Measurements from ENCODE around the gene CPNE6.
A peak's percentile ranks its signal among the peaks of the same experiment; 100 is the strongest.
"Not testable (repeated sequence)": the region's sequence is repeated elsewhere in the genome, so short reads cannot be mapped to it uniquely, and the experiment has no call there.

Gene CPNE6

DNA sequence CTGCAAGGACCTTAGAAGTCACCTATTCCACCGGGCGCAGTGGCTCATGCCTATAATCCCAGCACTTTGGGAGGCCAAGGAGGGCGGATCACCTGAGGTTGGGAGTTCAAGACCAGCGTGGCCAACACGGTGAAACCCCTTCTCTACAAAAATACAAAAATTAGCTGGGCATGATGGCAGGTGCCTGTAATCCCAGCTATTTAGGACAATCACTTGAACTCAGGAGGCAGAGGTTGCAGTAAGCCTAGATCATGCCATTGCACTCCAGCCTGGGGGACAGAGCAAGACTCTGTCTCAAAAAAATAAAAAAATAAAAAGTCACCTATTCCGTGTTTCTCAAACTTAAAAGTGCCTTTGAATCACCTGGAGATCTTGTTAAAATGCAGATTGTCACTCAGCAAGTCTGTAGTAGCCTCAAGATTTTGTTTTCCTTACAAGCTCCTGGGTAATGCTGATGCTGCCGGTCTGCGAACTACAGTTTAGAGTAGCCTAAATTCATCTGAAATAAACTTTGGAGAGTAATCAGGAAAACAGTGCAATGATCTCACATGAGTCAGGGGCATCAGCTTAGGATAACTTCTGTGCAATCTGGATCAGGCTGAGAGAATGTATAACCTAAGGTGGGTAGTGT lies 34.4 kb downstream of the CPNE6 start:
- DNase-seq (ENCODE audit: low read depth) = not testable (repeated sequence)

DNA sequence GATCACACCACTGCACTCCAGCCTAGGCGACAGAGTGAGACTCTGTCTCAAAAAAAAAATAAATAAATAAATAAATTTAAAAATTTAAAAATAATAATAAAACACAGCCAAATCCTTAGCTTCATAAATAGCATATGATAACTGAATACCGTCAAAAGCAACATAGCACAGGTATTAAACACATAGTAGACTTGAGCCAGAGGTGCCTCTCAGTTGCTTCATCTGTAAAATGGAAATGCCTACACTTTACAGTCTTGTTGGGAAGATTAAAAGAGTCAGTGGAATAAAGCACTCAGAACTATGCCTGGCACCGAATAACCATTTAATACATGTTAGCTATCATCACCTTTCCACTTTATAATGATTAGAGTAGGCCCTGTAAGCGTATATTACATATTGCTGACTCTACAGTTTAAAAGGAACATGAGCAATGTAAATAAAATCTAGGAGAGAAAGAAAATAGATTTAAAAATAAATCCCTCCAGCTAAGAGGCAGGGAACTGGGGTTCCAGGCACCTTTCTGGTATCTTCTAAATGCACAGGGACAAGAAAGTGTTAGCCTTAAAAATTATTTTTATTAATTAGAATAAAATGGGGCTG lies 35.4 kb downstream of the CPNE6 start:
- no peak for DNase-seq (ENCODE audit: low read depth)

DNA sequence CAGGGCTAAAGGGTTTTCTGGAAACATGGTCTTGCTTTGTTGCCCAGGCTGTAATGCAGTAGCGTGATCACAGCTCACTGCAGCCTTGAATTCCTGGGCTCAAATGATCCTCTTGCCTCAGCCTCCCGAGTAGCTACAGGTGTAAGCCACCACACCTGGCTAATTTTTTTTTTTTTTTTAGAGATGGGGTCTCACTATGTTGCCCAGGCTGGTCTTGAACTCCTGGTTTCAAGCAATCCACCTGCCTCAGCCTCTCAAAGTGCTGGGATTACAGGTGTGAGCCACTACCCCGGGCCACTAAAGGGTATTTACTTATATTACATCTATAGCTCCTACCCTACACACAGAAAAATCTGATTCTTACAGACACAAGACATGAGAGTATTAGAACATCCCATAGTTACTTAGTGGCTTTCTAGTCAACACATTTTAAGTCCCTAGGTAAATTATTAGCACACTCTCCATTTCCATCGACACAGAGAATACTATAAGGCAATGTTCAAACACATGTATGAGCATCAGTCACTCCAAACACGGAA lies 37.0 kb downstream of the CPNE6 start:
- no peak for DNase-seq (ENCODE audit: low read depth)

DNA sequence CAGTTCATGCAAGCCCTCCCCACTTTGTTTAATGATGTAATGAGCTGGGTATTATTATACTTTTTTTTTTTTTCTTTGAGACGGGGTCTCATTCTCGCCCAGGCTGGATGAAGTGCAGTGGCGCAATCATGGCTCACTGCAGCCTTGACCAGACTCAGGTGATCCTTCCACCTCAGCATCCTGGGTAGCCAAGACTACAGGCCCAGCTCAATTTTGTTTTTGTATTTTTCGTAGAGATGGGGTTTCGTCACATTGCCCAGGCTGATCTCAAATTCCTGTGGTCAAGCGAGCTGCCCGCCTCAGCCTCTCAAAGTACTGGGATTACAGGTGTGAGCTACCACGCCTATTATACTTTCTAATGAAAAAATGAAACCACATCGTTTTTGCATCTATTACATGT lies 38.7 kb downstream of the CPNE6 start:
- no peak for DNase-seq (ENCODE audit: low read depth)

DNA sequence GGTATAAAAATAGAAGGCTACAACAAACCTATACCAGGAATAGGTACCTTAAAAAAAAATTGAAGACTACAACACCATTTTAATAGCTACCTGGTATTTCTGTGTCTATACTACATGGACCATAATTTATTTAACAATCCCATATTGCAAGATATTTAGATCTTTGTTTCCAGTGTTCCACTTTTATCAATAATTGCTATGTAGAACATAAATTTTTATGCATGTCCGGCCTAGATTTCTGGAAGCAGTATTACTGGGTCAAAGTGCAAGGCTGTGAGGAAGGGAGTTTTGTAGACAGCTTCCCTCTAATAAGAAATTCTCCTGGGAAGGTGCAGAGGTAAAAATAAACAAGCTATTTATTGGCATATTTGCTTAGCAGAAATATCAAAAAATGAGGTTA lies 39.2 kb downstream of the CPNE6 start:
- no peak for DNase-seq (ENCODE audit: low read depth)

DNA sequence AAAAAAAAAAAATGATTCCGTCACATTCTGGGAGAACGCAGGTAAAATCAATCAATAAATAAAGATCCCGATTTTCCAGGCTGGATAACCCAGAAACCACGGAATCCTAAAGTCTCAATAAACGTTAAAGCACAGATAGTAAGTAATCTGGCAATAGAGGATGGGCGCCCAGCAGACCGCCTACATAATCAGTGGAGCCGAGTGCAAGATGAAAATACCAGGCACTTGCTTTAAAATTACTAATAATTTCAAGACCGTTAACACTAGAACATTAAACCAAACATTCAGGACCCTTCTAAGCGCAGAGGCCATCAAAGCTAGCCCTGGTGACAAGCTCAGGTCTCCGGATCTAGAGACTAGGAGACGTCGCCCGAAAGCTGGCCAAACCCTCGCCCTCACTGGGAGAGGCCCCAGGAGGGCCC lies 42.0 kb downstream of the CPNE6 start:
- no peak for DNase-seq (ENCODE audit: low read depth)

DNA sequence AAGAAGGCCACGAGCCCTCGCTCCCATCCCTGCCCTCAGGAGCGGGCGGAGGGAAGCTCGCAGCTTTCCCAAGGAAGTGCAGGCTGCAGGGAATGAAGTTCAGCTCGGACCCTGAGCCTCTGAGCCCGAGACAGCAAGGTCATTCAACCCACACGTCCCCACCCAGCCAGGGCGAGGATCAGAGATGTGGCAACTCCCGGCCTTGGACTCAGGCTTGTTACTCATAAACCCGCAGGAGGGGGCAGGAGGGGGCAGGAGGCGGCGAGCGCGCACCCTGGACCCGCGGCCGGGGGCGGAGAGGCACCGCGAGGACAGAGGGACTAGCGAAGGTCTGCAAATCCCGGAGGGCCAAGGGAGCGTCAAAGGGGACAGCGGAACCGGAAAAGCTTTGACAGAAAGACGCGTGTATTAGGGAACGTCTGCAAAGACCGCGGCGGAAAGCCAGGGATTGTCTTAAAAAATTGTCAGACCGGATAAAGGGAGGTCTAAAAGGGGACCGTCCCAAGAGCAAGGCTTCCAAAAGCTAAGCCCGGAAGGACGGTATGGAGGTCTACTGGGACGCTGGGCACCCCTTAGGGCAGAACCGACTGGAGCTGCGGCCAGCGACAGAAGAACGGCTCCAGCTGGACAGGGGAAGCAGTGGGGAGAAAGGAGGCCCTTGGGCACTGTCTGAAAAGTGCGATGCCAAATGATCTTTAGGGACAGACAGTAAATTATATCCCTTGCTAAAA lies 42.6 kb downstream of the CPNE6 start:
- peak; percentile 43 for DNase-seq (ENCODE audit: low read depth)

DNA sequence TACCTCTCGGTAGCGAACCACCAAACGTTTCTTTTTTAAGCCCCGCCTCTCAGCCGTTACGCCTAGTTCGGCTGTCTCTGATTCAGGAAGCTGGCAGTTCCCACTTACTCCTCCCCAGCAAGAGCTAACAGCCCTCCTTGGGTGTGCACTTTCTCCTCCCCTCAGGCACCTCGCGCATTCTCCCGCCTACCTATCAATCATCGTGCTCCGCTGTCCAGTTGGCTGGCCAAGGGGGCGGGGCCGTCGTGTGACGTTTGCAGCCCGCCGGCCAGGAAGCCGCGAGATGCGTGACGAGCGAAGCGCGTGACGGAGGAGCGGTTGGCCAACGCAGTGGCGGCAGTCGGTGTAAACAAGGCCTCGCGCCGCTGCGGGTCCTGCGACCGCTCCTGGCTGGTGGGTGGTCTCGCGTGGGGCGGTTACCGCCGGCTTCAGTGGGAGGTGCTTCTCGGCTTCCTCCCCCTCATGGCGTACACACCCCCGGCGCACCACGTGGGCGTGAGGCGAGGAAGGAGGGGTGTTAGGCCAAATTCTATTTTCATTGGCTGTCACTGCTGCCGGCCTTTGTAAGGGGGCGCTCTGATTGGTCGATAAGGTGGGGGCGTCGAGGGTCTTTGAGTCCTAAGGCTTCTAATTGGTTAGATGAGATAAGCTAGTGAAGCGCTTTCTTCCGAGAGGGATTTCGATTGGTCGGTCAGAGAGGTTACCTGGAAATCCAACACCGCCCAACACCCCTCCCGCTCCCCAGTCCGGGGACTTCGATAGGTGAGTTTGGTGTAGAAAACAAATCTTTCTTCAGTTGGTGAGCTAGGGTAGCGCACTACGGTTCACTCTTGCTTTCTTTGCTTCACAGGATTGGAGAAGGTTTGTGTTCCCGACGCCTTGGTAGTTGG lies 43.4 kb downstream of the CPNE6 start, which contains the start of the genes DCAF11 and NRL:
DCAF11 (plus strand) TSS at position 246 of the 890 bp plus-strand sequence. CDS start 818 bp downstream, outside the sequence.
NRL (minus strand) TSS at position 418 of the 890 bp plus-strand sequence. CDS start 32,101 bp downstream, outside the sequence.
- DNase-seq (ENCODE audit: low read depth) = peak; percentile 88

DNA sequence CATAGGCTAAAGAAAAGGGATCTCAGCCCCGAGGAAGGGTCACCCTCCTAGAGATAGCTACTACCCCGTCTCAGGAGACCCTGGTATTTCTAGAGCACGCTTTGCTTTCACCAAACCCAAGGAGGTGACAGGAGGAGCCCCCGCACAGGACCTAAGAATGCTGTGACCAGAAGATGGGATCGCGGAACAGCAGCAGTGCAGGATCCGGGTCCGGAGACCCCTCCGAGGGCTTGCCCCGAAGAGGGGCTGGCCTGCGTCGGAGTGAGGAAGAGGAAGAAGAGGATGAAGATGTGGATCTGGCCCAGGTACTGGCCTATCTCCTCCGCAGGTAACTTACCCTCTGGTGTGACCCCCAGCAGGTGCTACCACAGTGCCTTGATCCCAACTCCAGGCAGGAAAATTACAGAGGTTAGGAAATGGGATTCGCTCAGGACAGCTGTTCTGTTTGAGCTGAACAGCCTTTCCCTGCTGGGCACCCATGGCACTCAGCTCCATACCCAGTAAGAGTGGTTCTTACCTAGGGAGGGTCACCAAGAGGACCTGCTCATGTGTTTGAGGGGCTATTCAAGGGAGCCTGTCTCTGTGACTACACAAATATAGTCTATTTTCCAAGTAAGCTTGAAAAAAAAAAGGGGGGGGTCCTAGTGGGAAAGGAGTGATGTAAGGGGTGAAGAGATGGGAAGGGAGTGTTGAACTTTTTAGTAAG lies 44.2 kb downstream of the CPNE6 start:
- no peak for DNase-seq (ENCODE audit: low read depth)

DNA sequence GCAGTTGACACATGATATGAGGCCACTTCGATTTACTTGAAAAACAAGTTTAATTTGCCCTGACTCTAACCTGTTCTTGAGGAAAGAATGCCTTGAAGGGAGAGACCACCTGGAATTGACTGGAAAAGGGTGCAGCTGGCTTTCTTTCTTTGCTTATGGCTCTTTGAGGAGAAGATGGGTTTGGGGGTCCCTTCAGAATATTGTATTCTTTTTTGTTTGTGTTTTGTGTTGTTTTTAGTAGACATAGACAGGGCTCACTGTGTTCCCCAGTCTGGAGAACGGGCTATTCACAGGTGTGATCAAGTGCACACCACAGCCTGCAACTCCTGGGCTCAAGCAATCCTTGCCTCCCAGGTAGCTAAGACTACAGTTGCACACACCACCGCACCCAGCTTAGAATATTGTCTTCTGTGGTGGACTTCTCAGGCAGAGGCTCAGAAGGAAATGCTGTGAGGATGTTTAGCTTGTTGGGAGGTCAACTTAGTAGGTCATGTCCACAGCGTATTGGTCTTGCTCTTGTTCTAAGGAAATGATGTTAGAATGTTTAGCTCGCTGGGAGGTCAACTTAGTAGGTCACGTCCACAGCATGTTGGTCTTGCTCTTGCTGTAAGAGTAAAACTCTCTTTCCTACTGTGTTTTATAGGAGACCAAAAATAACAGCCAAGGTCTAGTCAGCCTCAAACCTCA lies 44.9 kb downstream of the CPNE6 start:
- no peak for DNase-seq (ENCODE audit: low read depth)

DNA sequence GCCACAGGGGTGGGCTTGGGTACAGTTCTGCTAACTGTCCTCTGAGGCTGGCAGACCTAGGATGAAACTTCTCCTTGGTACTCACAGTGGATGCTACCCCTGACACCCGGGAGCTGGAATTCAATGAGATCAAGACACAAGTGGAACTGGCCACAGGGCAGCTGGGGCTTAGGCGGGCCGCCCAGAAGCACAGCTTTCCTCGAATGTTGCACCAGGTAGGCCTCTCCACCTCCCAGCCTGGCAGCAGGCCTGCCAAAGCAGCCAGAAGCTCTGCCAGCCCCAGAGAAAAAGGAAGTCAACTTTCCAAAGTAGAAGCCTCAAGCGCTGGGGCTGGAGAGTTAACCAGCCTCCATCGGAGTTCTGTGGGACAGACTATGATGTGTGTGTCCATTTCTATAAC lies 45.8 kb downstream of the CPNE6 start:
- no peak for DNase-seq (ENCODE audit: low read depth)

DNA sequence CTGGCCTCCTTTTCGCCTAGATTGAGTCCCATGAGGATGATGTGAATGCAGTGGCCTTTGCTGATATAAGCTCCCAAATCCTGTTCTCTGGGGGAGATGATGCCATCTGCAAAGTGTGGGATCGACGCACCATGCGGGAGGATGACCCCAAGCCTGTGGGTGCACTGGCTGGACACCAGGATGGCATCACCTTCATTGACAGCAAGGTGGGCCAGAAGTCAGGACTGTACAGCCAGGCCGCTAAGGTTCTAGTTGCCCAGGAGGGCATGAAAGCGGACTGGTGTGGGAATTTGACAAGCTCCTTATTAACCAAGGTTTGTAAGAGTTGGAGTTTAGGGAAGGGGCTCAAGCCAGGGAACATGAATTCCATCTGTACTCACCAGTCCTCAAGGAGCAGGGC lies 48.3 kb downstream of the CPNE6 start:
- DNase-seq (ENCODE audit: low read depth) = no peak

DNA sequence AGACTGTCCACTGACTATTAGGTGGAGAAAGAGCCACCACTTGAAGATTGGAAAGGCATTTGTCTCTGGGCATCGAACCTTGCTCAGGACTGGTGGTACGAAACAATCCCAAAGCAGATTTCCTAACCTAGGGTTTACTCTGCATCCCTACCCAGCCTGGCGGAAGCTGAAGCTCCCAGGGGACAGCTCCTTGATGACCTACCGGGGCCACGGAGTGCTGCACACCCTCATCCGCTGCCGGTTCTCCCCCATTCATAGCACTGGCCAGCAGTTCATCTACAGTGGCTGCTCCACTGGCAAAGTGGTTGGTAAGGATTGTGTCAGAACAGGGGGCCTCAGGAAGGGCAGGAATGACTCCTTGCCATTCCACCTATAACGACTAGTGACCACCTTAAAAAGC lies 49.8 kb downstream of the CPNE6 start:
- no peak for DNase-seq (ENCODE audit: low read depth)

DNA sequence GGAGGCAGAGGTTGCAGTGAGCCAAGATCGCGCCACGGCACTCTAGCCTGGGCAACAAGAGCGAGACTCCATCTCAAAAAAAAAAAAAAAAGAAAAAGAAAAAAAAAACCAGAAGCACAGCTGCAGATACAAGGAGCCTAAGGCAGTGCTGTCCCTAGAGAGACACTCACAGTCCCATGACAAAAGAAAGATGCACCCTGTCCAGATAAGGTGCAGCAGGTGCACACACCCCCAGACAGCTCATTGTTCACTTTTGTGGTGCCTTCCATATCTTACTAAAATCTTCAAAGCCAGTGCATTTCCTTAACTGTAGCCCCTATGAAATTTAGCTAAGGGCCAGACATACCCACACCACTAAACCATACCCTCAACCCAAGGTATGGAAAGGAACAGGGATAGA lies 51.1 kb downstream of the CPNE6 start:
- DNase-seq (ENCODE audit: low read depth) = no peak

DNA sequence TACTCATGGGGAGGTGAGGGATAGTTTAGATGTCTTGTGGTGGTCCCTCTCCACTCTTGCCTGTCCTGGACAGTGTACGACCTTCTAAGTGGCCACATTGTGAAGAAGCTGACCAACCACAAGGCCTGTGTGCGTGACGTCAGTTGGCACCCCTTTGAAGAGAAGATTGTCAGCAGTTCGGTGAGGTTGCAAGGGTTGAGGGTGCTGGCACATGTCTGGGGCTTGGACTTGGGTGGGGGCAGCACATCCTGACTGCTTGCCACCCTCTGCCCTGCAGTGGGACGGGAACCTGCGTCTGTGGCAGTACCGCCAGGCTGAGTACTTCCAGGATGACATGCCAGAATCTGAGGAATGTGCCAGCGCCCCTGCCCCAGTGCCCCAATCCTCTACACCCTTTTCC lies 51.5 kb downstream of the CPNE6 start:
- DNase-seq (ENCODE audit: low read depth) = no peak

DNA sequence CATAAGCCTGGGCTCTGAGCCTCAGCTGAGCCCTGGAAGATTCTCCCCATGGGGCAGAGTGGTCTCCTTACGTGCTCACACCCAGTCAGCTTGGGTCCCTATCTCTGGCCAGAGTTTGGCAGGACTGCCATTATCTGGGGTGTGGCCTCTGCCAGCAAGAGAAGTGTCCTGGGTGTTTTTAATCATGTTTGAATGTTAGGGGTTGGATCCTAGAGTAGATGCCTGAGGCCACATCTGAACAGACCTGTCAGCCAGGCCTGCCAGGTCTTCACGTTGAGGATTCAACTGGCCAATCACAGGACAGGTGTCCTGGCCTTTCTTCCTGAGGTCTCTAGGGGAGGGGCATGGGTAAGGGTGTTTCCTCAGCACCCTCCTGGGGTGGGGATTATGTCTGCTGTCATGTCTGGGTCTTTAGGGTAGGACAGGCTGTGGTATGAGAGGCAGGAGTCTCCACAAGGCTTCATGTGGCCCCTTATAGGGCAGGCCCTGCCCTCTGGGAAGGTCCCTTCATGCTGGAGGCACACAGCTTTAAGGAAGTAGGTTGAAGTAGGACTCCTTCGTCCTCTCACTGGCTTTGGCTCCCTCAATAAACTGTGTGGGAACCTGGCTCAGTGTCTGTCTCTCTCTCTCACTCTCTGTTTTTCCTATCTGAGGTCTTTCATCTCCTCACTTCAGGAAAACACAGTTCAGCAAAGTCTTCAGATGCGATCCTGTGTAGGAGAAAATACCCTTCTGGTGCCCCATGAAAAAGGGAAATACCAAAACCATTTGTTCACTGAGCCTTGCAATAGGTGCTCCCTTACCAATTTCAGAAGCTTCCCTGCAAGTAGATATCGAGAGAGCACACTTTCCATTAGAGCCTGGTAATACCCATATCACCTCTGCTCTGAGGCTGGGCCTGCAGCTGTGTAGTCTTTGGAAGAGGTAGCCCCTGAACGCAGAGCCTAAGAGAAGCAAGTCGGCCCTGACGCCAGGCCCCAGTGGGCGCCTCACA lies 52.4 kb downstream of the CPNE6 start:
- DNase-seq (ENCODE audit: low read depth) = no peak

DNA sequence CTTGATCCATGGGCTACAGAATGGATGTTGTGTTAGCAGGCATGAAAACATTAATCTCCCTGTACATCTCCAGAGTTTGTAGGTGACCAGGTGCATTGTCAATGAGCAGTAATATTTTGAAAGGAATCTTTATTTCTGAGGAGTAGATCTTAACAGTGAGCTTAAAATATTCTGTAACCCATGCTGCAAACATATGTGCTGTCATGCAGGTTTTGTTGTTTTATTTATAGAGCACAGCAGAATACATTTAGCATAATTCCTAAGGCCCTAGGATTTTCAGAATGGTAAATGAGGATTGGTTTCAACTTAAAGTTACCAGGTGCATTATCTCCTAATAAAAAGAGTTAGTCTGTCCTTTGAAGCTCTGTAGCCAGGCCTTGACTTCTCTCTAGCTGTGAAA lies 55.6 kb downstream of the CPNE6 start:
- no peak for DNase-seq (ENCODE audit: low read depth)

DNA sequence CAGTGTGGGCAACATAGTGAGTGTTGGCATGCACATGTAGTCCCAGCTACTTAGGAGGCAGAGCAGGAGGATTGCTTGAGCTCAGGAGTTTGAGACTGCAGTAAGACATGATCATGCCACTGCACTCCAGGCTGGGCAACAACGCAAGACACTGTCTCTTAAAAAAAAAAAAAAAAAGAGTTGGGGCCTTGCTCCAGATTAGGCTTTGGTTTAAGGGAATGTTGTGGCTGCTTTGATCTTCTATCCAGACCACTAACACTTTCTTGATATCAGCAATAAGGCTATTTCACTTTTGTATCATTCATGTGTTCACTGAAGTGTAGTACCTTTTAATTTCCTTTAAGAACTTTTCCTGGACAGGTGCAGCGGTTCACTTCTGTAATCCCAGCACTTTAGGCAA lies 56.3 kb downstream of the CPNE6 start:
- DNase-seq (ENCODE audit: low read depth) = no peak
